Kidney epithelial cell (primary cell): Measurements from ENCODE around the gene UBE3D. TPM values are rescaled to one million over a fixed set of nuclear protein-coding genes. Genes with fewer than 3 reads are reported as not detected.

Experiments
- DNase-seq: peaks from one replicate; pipeline ENCODE4 v3.0.0-alpha.2; 2010; ENCODE audit warnings: low read depth
- H3K27me3 ChIP-seq: 2 replicates; pipeline ENCODE4 v1.6.0; 2011; ENCODE audit warnings: low read length; ENCODE audit not compliant: control insufficient read depth, insufficient read depth
- H3K36me3 ChIP-seq: 2 replicates; pipeline ENCODE4 v1.5.1; 2011; ENCODE audit warnings: low read length; ENCODE audit not compliant: control insufficient read depth, insufficient read depth
- H3K4me3 ChIP-seq: 2 replicates; pipeline ENCODE4 v1.5.1; 2011; ENCODE audit warnings: low read depth, mild to moderate bottlenecking, control low read depth, low read length
- total RNA-seq: library from RNA; depleted of rRNA; stranded (reverse); fragments of >200 nt; gene quantifications from 2 replicates; pipeline ENCODE4 v1.2.3, GENCODE V29; 2015
- TF ChIP-seq, protein P1 (sequence below): IDR thresholded peaks from 2 replicates; pipeline ENCODE4 v1.5.1; 2011; ENCODE audit warnings: mild to moderate bottlenecking, moderate library complexity, low read length, control low read depth, inconsistent platforms; ENCODE audit not compliant: insufficient read depth, poor library complexity, severe bottlenecking

The UBE3D gene
- total RNA-seq, 1 donor from 2014 or later, result 11.6 TPM

DNA sequence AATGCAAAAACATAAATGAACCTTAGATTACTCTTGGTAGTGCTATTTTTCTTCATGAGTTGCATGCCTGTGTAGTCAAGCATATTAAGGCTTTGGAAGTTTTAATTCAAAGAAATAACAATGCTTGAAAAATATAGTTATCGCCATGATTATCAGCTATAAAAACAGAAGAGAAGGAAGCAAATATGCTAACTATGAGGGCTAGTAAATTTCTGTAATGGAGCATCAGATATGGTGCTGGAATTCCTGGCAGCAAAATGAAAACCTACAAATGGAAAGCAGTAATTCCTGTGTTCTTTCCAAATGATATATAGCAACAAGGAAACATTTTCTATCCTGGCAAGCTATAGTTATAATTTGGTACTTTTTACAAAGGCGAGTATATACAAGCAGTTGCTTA is 31.6 kb upstream of the UBE3D start:
- TF ChIP-seq, protein P1, sequence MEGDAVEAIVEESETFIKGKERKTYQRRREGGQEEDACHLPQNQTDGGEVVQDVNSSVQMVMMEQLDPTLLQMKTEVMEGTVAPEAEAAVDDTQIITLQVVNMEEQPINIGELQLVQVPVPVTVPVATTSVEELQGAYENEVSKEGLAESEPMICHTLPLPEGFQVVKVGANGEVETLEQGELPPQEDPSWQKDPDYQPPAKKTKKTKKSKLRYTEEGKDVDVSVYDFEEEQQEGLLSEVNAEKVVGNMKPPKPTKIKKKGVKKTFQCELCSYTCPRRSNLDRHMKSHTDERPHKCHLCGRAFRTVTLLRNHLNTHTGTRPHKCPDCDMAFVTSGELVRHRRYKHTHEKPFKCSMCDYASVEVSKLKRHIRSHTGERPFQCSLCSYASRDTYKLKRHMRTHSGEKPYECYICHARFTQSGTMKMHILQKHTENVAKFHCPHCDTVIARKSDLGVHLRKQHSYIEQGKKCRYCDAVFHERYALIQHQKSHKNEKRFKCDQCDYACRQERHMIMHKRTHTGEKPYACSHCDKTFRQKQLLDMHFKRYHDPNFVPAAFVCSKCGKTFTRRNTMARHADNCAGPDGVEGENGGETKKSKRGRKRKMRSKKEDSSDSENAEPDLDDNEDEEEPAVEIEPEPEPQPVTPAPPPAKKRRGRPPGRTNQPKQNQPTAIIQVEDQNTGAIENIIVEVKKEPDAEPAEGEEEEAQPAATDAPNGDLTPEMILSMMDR, result no peak
- DNase-seq, result no peak
- Histone ChIP-seq H3K36me3 (no peaks in the 10 kb centered on the region), H3K27me3 (no peaks in the 10 kb centered on the region), H3K4me3 (no peak overlapping the region)

DNA sequence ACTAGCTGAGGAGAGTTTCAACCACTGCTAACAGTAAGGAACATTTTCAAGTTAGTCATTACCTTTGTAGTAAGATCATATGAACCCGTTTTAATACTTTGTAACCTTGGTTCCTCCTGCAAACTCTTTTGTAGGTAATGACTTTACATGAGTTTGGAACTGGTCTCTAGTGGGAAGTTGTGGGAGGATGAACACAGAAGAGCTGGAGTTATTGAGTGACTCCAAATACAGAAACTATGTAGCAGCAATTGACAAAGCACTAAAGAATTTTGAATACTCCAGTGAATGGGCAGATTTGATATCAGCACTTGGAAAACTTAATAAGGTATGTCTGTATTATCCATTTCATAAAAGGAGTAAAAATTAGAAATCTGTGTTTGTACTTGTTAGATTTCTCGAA is 31.1 kb upstream of the UBE3D start:
- DNase-seq, result peak; percentile 4
- Histone ChIP-seq H3K36me3 (no peaks in the 10 kb centered on the region), H3K27me3 (no peaks in the 10 kb centered on the region), H3K4me3 (no peak overlapping the region)
- TF ChIP-seq, protein P1, result no peak

DNA sequence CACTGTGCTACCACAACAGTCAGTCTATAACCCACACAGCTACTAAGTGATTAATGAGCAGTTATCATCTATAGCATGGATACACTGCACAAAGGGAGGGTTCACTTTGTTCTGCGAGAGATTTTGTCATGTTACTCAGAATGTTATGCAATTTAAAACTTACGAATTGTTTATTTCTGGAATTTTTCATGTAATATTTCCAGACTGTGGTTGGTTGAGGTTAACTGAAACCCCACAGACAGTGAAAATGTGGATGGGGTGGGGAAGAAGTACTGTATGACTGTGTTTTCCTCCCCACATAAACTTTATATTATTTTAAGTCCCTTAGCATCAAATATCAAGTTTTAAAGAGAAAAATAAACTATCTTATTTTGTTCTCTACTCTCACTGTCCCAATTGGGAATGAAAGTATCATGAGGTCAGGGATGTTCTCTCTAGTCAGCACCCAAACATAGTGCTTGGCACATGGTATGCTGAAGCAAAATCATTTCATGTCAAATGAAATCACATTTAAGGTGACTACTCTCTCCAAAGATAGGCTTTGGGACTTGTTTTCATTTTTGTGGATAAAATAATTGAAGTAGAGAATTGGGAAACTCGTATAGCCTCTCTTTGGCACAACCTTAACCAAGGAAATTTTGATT is 27.2 kb upstream of the UBE3D start:
- TF ChIP-seq, protein P1, result no peak
- Histone ChIP-seq H3K4me3 (no peak overlapping the region), H3K36me3 (no peaks in the 10 kb centered on the region), H3K27me3 (no peaks in the 10 kb centered on the region)
- no peak for DNase-seq

DNA sequence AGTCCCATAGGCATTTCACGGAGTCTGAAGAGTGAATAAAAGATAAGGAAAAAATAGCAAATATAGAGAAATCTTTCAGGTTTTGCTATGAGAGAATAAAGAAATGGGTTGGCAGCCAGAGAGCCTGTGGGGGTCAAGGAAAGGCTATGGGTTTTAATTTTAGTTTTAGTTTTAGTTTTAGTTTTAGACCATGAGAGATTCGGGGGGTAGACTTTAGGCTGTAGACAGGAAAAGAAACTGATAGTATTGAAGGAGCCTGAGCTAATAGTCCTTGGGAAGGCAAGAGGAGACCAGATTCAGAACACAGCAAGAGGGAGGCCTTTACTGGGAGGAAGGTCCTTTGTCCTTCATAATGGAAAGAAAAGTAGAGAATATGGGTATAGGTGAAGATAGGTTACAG is 21.1 kb upstream of the UBE3D start:
- no peak for DNase-seq
- H3K4me3 ChIP-seq, result no peak overlapping the region
- TF ChIP-seq, protein P1, result no peak

DNA sequence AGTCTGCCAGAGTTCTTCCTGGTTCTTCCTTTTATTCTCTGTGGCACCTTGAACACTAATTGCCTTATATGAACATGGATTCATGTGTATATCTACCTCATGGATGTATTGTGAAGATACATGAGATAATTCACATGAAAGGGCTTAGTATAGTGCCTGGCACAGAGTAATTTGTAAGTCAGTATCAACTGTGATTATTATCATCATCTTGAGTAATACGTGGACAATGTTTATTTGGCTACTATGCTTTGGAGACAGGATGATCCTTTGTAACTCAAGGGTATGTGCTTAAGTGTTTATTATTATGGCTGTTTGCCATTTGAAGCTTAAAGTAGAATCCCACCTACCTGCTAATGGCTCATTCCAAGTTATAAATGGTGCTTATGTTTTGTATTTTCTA is 17.8 kb upstream of the UBE3D start:
- TF ChIP-seq, protein P1, result no peak
- Histone ChIP-seq H3K27me3 (no peaks in the 10 kb centered on the region), H3K36me3 (no peaks in the 10 kb centered on the region), H3K4me3 (no peak overlapping the region)
- DNase-seq, result no peak

More for the DNA sequence above, 21.1 kb upstream of the UBE3D start:
- no peaks in the 10 kb centered on the region for H3K27me3 ChIP-seq
- no peaks in the 10 kb centered on the region for H3K36me3 ChIP-seq

DNA sequence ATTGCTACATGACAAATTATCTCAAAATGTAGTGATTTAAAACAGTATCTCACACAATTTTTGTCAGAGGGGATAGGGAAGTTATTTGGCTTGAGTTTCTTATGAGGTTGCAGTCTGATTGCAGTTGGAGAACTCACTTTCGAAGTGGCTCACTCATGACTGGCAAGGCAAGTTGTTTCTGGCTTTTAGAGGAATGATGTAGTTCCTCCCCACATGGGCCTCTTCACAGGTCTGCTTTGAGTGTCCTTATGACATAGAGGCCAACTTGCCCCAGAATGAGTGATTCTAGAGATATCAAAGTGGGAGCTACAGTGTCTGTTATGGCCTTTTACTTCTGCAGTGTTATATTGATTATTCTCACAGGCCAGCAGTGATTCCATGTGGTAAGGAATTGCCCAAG is 8.0 kb upstream of the UBE3D start:
- no peaks in the 10 kb centered on the region for H3K27me3 ChIP-seq
- H3K4me3 ChIP-seq, result no peak overlapping the region
- TF ChIP-seq, protein P1, result no peak
- DNase-seq, result no peak
- H3K36me3 ChIP-seq, result no peaks in the 10 kb centered on the region
